Measurements from ENCODE around the gene HCLS1.

DNA sequence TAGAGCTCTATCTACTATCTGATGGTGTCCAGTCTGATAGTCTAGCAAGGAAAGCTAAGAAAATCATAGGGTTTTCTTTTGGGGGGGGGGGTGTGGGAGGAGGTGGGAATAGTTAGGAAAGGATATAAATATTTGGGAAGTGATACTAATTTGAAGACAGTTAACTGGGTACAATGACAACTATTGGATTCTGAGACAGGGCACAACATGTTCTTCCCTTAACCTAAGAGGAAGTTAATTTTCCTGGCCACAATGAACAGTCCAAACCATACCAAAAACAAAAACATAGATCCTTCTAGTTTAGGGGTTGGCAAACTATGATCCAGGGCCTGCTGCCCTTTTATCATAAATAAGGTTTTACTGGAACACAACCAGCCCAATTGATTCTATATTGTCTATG lies 10.0 kb upstream of the HCLS1 start:
- TF ChIP-seq EZH2 (IDR thresholded peaks at IDR 0.05; ENCODE audit: insufficient read depth, poor library complexity, severe bottlenecking), result no peak
- no peak for TF ChIP-seq EZH2phosphoT487 (IDR thresholded peaks at IDR 0.05; ENCODE audit: insufficient read depth, low read depth)

Data from GM23248 (cell line).